Endodermal cell (in vitro differentiated cells): ENCODE measurements around the gene TUBG2. TPM values are rescaled to one million over a fixed set of nuclear protein-coding genes. Genes with fewer than 3 reads are reported as not detected.

ENCODE experiments used
- DNase-seq: peaks from one replicate; pipeline ENCODE4 v3.0.0-alpha.2; 2017
- H3K27ac ChIP-seq: 2 replicates; pipeline ENCODE4 v1.5.1; 2013; ENCODE audit warnings: mild to moderate bottlenecking, low read depth, low read length, moderate library complexity
- H3K27me3 ChIP-seq: 2 replicates; pipeline ENCODE4 v1.6.1; 2013; ENCODE audit warnings: mild to moderate bottlenecking, low read length, moderate library complexity; ENCODE audit not compliant: insufficient read depth, control insufficient read depth, poor library complexity, severe bottlenecking
- H3K36me3 ChIP-seq: 2 replicates; pipeline ENCODE4 v1.7.0; 2013; ENCODE audit warnings: mild to moderate bottlenecking, low read length, moderate library complexity; ENCODE audit not compliant: control insufficient read depth, insufficient read depth
- H3K4me1 ChIP-seq: one replicate; pipeline ENCODE4 v1.7.0; 2013; ENCODE audit warnings: low read length; ENCODE audit not compliant: control insufficient read depth, insufficient read depth
- H3K4me3 ChIP-seq: 2 replicates; pipeline ENCODE4 v1.5.1; 2013; ENCODE audit warnings: mild to moderate bottlenecking, low read length, moderate library complexity
- H3K9ac ChIP-seq: 2 replicates; pipeline ENCODE4 v1.6.1; 2013; ENCODE audit warnings: mild to moderate bottlenecking, low read length, moderate library complexity; ENCODE audit not compliant: poor library complexity, severe bottlenecking; ENCODE audit errors: extremely low read depth
- H3K9me3 ChIP-seq: 2 replicates; pipeline ENCODE4 v1.6.1; 2013; ENCODE audit warnings: mild to moderate bottlenecking, low read length, moderate library complexity; ENCODE audit not compliant: control insufficient read depth
- H3K27ac Mint-ChIP-seq: 2 replicates; pipeline ENCODE4 v1.8.0; 2020; ENCODE audit warnings: mixed read lengths
- H3K27me3 Mint-ChIP-seq: 2 replicates; pipeline ENCODE4 v1.8.0; 2021; ENCODE audit warnings: mild to moderate bottlenecking, mixed read lengths; ENCODE audit not compliant: insufficient read depth
- H3K36me3 Mint-ChIP-seq: 2 replicates; pipeline ENCODE4 v1.8.0; 2020; ENCODE audit warnings: low read depth, mixed read lengths
- H3K4me1 Mint-ChIP-seq: 2 replicates; pipeline ENCODE4 v1.8.0; 2020; ENCODE audit warnings: mixed read lengths
- H3K4me3 Mint-ChIP-seq: 2 replicates; pipeline ENCODE4 v1.8.0; 2020; ENCODE audit warnings: mild to moderate bottlenecking, moderate library complexity, mixed read lengths
- H3K9me3 Mint-ChIP-seq: 2 replicates; pipeline ENCODE4 v1.8.0; 2020; ENCODE audit warnings: mild to moderate bottlenecking, mixed read lengths
- CTCF ChIP-seq: fragments of 200-600 bp; sonication (generic); conservative IDR thresholded peaks from 2 replicates; pipeline ENCODE4 v1.5.0; 2021; ENCODE audit warnings: antibody characterized with exemption, mild to moderate bottlenecking
- WGBS, 2 experiments: methylation state at CpG; one replicate each; pipeline versions ENCODE4 v1.1.5 to v1.1.7; 2013; ENCODE audit warnings: missing lambda C conversion rate in 2 of 2, mixed read lengths in 1 of 2; ENCODE audit not compliant: insufficient coverage in 1 of 2, insufficient read length in 1 of 2; 5-methylcytosine and 5-hydroxymethylcytosine counted together
- total RNA-seq, 2 donors: library from RNA; stranded (reverse); fragmentation: NEBNext Ultra II Directional in 1 of 2; extraction: Animal tissue kit (Norgen Biotek cat#: 25700) in 1 of 2; gene quantifications; 2 replicates in 1 of 2; 3 replicates in 1 of 2; pipeline ENCODE4 v1.2.1, GENCODE V29; 2021

TUBG2 gene
- total RNA-seq, 2 donors from 2014 or later: 32.4 to 38.0 TPM

- no peak for DNase-seq
- Histone ChIP-seq H3K4me3 (no peak overlapping the region), H3K4me1 (peaks cover 2% of the 10 kb centered on the region), H3K9ac (no peak overlapping the region), H3K27me3 (no peaks in the 10 kb centered on the region), H3K36me3 (no peaks in the 10 kb centered on the region), H3K27ac (no peak overlapping the region), H3K9me3 (no peaks in the 10 kb centered on the region)
- no peak for TF ChIP-seq CTCF
- Mint-ChIP-seq H3K27me3 (peaks cover 4% of the 10 kb centered on the region), H3K4me1 (peaks cover 14% of the 10 kb centered on the region), H3K36me3 (no peaks in the 10 kb centered on the region), H3K27ac (no peak overlapping the region), H3K4me3 (no peak overlapping the region), H3K9me3 (no peaks in the 10 kb centered on the region)
- 95 to 100% methylated on average over 2 to 3 of the region's 4 CpGs for WGBS, 2 experiments
Measured at GRCh38 chr17:42651392-42651791, 7.7 kb upstream of the TUBG2 start.

GRCh38 chr17:42653179-42654124, 5.6 kb upstream of the TUBG2 start:
- Mint-ChIP-seq H3K36me3 (no peaks in the 10 kb centered on the region), H3K27me3 (peaks cover 3% of the 10 kb centered on the region), H3K27ac (peak overlapping the region; percentile 48), H3K4me3 (peak overlapping the region; percentile 56), H3K9me3 (peaks cover 4% of the 10 kb centered on the region), H3K4me1 (peaks cover 14% of the 10 kb centered on the region)
- TF ChIP-seq CTCF: no peak
- Histone ChIP-seq H3K9me3 (no peaks in the 10 kb centered on the region), H3K27me3 (no peaks in the 10 kb centered on the region), H3K4me1 (peaks cover 2% of the 10 kb centered on the region), H3K9ac (peak overlapping the region; percentile 4), H3K4me3 (peak overlapping the region; percentile 65), H3K36me3 (no peaks in the 10 kb centered on the region), H3K27ac (no peak overlapping the region)
- 39 to 55% methylated on average over 30 to 41 of the region's 42 CpGs for WGBS, 2 experiments
- peak; percentile 90 for DNase-seq

- Histone ChIP-seq H3K4me1 (peaks cover 6% of the 10 kb centered on the region), H3K27me3 (no peaks in the 10 kb centered on the region), H3K36me3 (no peaks in the 10 kb centered on the region), H3K9me3 (no peaks in the 10 kb centered on the region), H3K27ac (no peak overlapping the region), H3K9ac (no peak overlapping the region), H3K4me3 (no peak overlapping the region)
- H3K27me3 Mint-ChIP-seq: peaks cover 3% of the 10 kb centered on the region
- 72 to 83% methylated on average over 2 of the region's 2 CpGs for WGBS, 2 experiments
- no peak for TF ChIP-seq CTCF
- H3K4me1 Mint-ChIP-seq: peaks cover 14% of the 10 kb centered on the region
- H3K36me3 Mint-ChIP-seq: no peaks in the 10 kb centered on the region
- no peak overlapping the region for H3K4me3 Mint-ChIP-seq
- no peak overlapping the region for H3K27ac Mint-ChIP-seq
- DNase-seq: no peak
- peaks cover 4% of the 10 kb centered on the region for H3K9me3 Mint-ChIP-seq
Measured at GRCh38 chr17:42655528-42655927, 3.6 kb upstream of the TUBG2 start.
